DOHH2 (cell line): Measurements from ENCODE around the gene PRSS37.

Experiments
- H3F3A ChIP-seq: fragments of 200-600 bp; sonication (generic), shearing (Covaris generic); 2 replicates; pipeline ENCODE4 v1.6.0; 2016; ENCODE audit warnings: antibody characterized with exemption, mild to moderate bottlenecking; ENCODE audit not compliant: control insufficient read depth, insufficient read depth
- H3K27ac ChIP-seq: fragments of 200-600 bp; sonication (generic); 2 replicates; pipeline ENCODE4 v1.5.1; 2014; ENCODE audit warnings: low read depth, mild to moderate bottlenecking, low read length, moderate library complexity
- H3K27me3 ChIP-seq: fragments of 200-600 bp; sonication (generic); 2 replicates; pipeline ENCODE4 v1.6.1; 2014; ENCODE audit warnings: mild to moderate bottlenecking, low read length, mixed read lengths; ENCODE audit not compliant: control insufficient read depth
- H3K36me3 ChIP-seq: fragments of 200-600 bp; sonication (generic); 2 replicates; pipeline ENCODE4 v1.6.1; 2014; ENCODE audit warnings: mild to moderate bottlenecking, low read length, moderate library complexity, mixed read lengths; ENCODE audit not compliant: control insufficient read depth
- H3K4me1 ChIP-seq: fragments of 200-600 bp; sonication (generic); 2 replicates; pipeline ENCODE4 v1.6.1; 2014; ENCODE audit warnings: mild to moderate bottlenecking, low read length, mixed read lengths; ENCODE audit not compliant: control insufficient read depth
- H3K4me2 ChIP-seq: fragments of 200-600 bp; sonication (generic); 2 replicates; pipeline ENCODE4 v1.6.0; 2014; ENCODE audit warnings: mild to moderate bottlenecking, low read length, moderate library complexity
- H3K4me3 ChIP-seq: fragments of 200-600 bp; sonication (generic); 2 replicates; pipeline ENCODE4 v1.5.1; 2014; ENCODE audit warnings: mild to moderate bottlenecking, low read length, mixed read lengths
- H3K79me2 ChIP-seq: fragments of 200-600 bp; sonication (generic); 2 replicates; pipeline ENCODE4 v1.6.1; 2014; ENCODE audit warnings: mild to moderate bottlenecking, low read length, mixed read lengths; ENCODE audit not compliant: control insufficient read depth
- H3K9me2 ChIP-seq: fragments of 200-600 bp; sonication (generic); replicated peaks from 2 replicates; pipeline ENCODE4 v1.6.1; 2014; ENCODE audit warnings: mild to moderate bottlenecking, low read length, mixed read lengths; ENCODE audit not compliant: control insufficient read depth
- H3K9me3 ChIP-seq: fragments of 200-600 bp; sonication (generic); 2 replicates; pipeline ENCODE4 v1.6.1; 2014; ENCODE audit warnings: antibody characterized with exemption, low read length, mixed read lengths; ENCODE audit not compliant: control insufficient read depth, insufficient read depth
- H4K20me1 ChIP-seq: fragments of 200-600 bp; sonication (generic); 2 replicates; pipeline ENCODE4 v1.6.0; 2014; ENCODE audit warnings: low read depth, mild to moderate bottlenecking, antibody characterized with exemption, low read length, moderate library complexity; ENCODE audit not compliant: control insufficient read depth, insufficient read depth
- CTCF ChIP-seq: fragments of 200-600 bp; sonication (generic); IDR thresholded peaks from one replicate; pipeline ENCODE4 v1.5.1; 2014; ENCODE audit warnings: antibody characterized with exemption, mild to moderate bottlenecking, low read depth, low read length; ENCODE audit not compliant: poor library complexity, severe bottlenecking
- EZH2phosphoT487 ChIP-seq: fragments of 200-600 bp; sonication (generic); IDR thresholded peaks from 2 replicates; pipeline ENCODE4 v1.6.1; 2017; ENCODE audit warnings: borderline replicate concordance, mild to moderate bottlenecking, antibody characterized with exemption, low read length, moderate library complexity, mixed read lengths

The PRSS37 gene

DNA sequence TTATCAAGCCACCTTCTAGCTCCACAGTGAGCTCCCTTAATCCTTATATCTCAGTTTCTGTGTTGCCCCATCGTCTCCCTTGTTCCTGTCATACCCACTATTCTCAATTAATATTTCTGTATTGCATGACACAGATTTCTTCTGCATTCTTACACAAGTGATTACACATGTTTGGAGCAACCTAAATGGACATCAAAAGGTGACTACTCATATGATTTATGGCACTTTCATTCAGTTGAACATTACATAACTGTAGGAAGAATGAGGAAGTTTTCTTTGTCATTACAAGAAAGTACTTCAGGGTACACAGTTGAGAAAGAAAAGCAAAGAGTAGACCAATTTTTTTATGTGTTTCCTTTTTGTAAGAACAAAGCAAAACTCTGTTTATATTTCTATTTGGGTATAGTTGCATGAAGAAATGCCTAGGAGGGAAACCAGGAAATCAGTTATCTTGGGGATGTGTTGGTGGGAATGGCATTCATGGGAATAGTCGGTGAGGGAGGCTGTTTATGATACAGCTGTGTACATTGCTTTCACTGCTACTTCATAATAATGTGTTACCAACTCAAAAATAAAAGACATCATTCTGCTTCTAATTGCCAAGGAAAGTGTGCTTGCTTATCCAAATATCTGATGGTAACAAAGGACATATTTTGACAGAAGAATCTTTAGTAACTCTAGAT is 23.6 kb upstream of the PRSS37 start:
- H3F3A ChIP-seq = no peaks in the 10 kb centered on the region
- H3K79me2 ChIP-seq = no peaks in the 10 kb centered on the region
- no peaks in the 10 kb centered on the region for H3K9me3 ChIP-seq
- H3K27ac ChIP-seq = no peak overlapping the region
- TF ChIP-seq EZH2phosphoT487 (no peak), CTCF (no peak)
- H3K4me2 ChIP-seq = no peak overlapping the region
- no peaks in the 10 kb centered on the region for H3K9me2 ChIP-seq
- no peaks in the 10 kb centered on the region for H3K4me1 ChIP-seq
- H3K36me3 ChIP-seq = no peaks in the 10 kb centered on the region
- H4K20me1 ChIP-seq = no peaks in the 10 kb centered on the region
- no peaks in the 10 kb centered on the region for H3K27me3 ChIP-seq
- no peak overlapping the region for H3K4me3 ChIP-seq

GRCh38 chr7:141860207-141860606 is 18.9 kb upstream of the PRSS37 start:
- Histone ChIP-seq H3K27ac (no peak overlapping the region), H3K4me2 (no peak overlapping the region), H3K4me3 (no peak overlapping the region), H3K9me3 (no peaks in the 10 kb centered on the region), H3K27me3 (no peaks in the 10 kb centered on the region), H3F3A (no peaks in the 10 kb centered on the region), H3K9me2 (no peaks in the 10 kb centered on the region), H3K79me2 (no peaks in the 10 kb centered on the region), H3K4me1 (no peaks in the 10 kb centered on the region), H4K20me1 (no peaks in the 10 kb centered on the region), H3K36me3 (no peaks in the 10 kb centered on the region)
- TF ChIP-seq CTCF (no peak), EZH2phosphoT487 (no peak)

DNA sequence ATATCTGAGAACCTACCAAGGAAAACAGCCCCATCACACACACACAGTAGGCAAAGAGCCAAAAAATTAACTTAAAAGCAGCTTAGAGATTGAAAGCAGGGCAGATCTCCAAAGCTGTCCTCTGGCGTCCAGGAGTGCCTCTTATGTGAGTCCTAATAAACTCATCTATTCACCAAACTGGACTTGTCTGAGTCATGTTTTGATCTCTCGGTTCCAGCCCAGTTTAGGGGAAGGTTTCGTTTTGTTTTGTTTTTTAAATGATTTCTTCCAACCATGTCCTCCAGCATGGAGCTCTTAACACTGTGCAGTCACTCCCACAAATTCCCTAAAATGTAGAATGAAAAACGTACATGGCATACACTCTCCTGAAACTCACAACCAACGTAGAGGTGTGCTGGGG is 6.7 kb upstream of the PRSS37 start:
- no peak for TF ChIP-seq EZH2phosphoT487
- no peak for TF ChIP-seq CTCF
- Histone ChIP-seq H3K36me3 (no peaks in the 10 kb centered on the region), H3K4me3 (no peak overlapping the region), H4K20me1 (no peaks in the 10 kb centered on the region), H3K27me3 (no peaks in the 10 kb centered on the region), H3K79me2 (no peaks in the 10 kb centered on the region), H3K4me2 (no peak overlapping the region), H3K9me2 (no peaks in the 10 kb centered on the region; the same call in 1 of the 2 replicates), H3F3A (no peaks in the 10 kb centered on the region), H3K27ac (no peak overlapping the region), H3K4me1 (no peaks in the 10 kb centered on the region), H3K9me3 (peaks cover 2% of the 10 kb centered on the region; the same call in 1 of the 2 replicates)
